Fibroblast of lung (primary cell): ENCODE results near the gene RMDN3.

ENCODE experiments used
- EZH2 ChIP-seq: IDR thresholded peaks from 2 replicates; pipeline ENCODE4 v1.5.1; 2012; ENCODE audit warnings: low read length, control low read depth, mild to moderate bottlenecking; ENCODE audit errors: missing control alignments
- TF ChIP-seq, protein P1 (sequence below), 2 donors: IDR thresholded peaks in 1 of 2; conservative IDR thresholded peaks in 1 of 2; 1 replicate in 1 of 2; 2 replicates in 1 of 2; pipeline ENCODE4 v1.5.1; 2011 to 2012; ENCODE audit warnings: low read length in 2 of 2, control low read depth in 1 of 2, inconsistent platforms in 1 of 2, low read depth in 1 of 2, mild to moderate bottlenecking in 1 of 2

DNA sequence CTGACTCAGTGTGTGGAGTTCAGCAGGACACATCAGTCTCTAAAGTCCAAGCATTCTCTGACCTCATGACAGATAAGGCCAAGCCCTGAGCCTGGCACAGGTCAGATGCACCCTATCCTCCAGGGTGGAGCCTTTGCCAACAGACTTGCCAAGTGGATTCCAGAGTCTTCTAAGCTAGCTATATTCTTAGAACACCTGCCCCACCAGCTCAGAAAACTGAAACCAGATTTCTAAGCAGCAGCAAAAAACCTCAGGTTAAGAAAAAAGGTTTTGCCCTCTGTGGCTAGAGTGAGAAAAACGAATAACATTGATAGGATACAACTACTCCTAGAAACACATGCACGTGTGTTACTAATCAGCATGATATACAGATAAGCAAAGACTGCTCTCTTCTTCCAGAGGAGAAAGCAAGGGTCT lies 11.6 kb downstream of the RMDN3 start:
- TF ChIP-seq, protein P1, sequence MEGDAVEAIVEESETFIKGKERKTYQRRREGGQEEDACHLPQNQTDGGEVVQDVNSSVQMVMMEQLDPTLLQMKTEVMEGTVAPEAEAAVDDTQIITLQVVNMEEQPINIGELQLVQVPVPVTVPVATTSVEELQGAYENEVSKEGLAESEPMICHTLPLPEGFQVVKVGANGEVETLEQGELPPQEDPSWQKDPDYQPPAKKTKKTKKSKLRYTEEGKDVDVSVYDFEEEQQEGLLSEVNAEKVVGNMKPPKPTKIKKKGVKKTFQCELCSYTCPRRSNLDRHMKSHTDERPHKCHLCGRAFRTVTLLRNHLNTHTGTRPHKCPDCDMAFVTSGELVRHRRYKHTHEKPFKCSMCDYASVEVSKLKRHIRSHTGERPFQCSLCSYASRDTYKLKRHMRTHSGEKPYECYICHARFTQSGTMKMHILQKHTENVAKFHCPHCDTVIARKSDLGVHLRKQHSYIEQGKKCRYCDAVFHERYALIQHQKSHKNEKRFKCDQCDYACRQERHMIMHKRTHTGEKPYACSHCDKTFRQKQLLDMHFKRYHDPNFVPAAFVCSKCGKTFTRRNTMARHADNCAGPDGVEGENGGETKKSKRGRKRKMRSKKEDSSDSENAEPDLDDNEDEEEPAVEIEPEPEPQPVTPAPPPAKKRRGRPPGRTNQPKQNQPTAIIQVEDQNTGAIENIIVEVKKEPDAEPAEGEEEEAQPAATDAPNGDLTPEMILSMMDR (conservative IDR thresholded peaks at IDR 0.05 in 1 of 2, IDR thresholded peaks at IDR 0.05 in 1 of 2; ENCODE audit: low read depth in 1 of 2, low read length in 2 of 2): no peak
- TF ChIP-seq EZH2: no peak
